ENCODE results near the gene ZYG11A.

DNA sequence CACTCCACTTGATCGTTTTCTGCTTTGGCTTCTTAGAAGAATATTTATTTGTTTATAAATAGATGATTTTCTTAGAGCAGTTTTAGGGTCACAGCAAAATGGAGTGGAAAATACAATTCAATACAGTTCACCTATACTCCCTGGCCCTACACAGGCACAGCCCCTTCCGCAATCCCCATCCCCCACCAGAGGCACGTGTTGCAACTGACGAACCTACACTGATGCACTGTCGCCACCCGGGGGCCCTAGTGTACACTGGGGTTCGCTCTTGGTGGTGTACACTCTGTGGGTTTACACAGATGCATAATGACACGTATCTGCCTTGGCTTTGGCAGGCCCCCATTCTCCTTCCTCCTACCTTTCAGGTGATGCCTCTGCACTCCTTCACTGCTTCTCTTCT is 71.0 kb downstream of the ZYG11A start:
- TF ChIP-seq CTCF (IDR thresholded peaks at IDR 0.05), result no peak
- no peak for TF ChIP-seq POLR2A (IDR thresholded peaks at IDR 0.05)
